HEK293 (cell line): Measurements from ENCODE around the gene ARHGEF11.

Experiments
- CTCF ChIA-PET: fragments of 350-600 bp; formaldehyde crosslinking; extraction: SDS; loops from one replicate; lab custom pipeline; 2021; ENCODE audit warnings: antibody characterized with exemption; lab: Yijun Ruan, JAX
- POLR2A ChIA-PET: fragments of 300-600 bp; formaldehyde crosslinking; extraction: SDS; loops from one replicate; lab custom pipeline; 2020; ENCODE audit warnings: antibody characterized with exemption, inconsistent platforms; lab: Yijun Ruan, JAX
- H3K27ac ChIP-seq: fragments of 200-500 bp; sonication (Bioruptor generic); 2 replicates; pipeline ENCODE4 v1.5.1; 2014; ENCODE audit warnings: low read depth, low read length, control low read depth, inconsistent platforms; ENCODE audit errors: extremely low read depth
- H3K36me3 ChIP-seq, 2 experiments: fragments of 200-500 bp in 1 of 2; sonication (Bioruptor generic) in 1 of 2; 1 replicate in 1 of 2; 2 replicates in 1 of 2; pipeline ENCODE4 v1.5.1; 2014 to 2017; ENCODE audit warnings: inconsistent platforms in 2 of 2, low read length in 2 of 2; ENCODE audit not compliant: control insufficient read depth in 2 of 2, insufficient read depth in 1 of 2
- H3K4me1 ChIP-seq: fragments of 200-500 bp; sonication (Bioruptor generic); 2 replicates; pipeline ENCODE4 v1.5.1; 2014; ENCODE audit warnings: mild to moderate bottlenecking, low read length, inconsistent platforms; ENCODE audit not compliant: control insufficient read depth, insufficient read depth
- H3K4me3 ChIP-seq: 2 replicates; pipeline ENCODE4 v1.5.1; 2011; ENCODE audit warnings: low read depth, mild to moderate bottlenecking, control low read depth, low read length, moderate library complexity
- H3K9me3 ChIP-seq: fragments of 200-500 bp; sonication (Bioruptor generic); 2 replicates; pipeline ENCODE4 v1.5.1; 2014; ENCODE audit warnings: low read depth, low read length, inconsistent platforms; ENCODE audit not compliant: control insufficient read depth, insufficient read depth
- EGR2 ChIP-seq: fragments of 450-650 bp; formaldehyde crosslinking; IDR thresholded peaks from 2 replicates; pipeline ENCODE4 v1.5.1; 2016; ENCODE audit warnings: low read depth, missing biosample characterization, missing genetic modification characterization
- OSR2 ChIP-seq: fragments of 450-650 bp; formaldehyde crosslinking; IDR thresholded peaks from 2 replicates; pipeline ENCODE4 v1.5.1; 2016; ENCODE audit warnings: missing biosample characterization, missing genetic modification characterization
- PATZ1 ChIP-seq: fragments of 450-650 bp; formaldehyde crosslinking; IDR thresholded peaks from 2 replicates; pipeline ENCODE4 v1.5.1; 2016; ENCODE audit warnings: missing biosample characterization, missing genetic modification characterization
- PRDM4 ChIP-seq: fragments of 450-650 bp; formaldehyde crosslinking; IDR thresholded peaks from 2 replicates; pipeline ENCODE4 v1.5.1; 2017; ENCODE audit warnings: missing biosample characterization, missing genetic modification characterization
- SETDB1 ChIP-seq: IDR thresholded peaks from one replicate; pipeline ENCODE4 v1.6.1; 2017; ENCODE audit warnings: mild to moderate bottlenecking, low read length, moderate library complexity, mixed read lengths; ENCODE audit not compliant: insufficient read length
- SP7 ChIP-seq: fragments of 450-650 bp; formaldehyde crosslinking; IDR thresholded peaks from 2 replicates; pipeline ENCODE4 v1.5.1; 2016; ENCODE audit warnings: missing biosample characterization, missing genetic modification characterization
- TRIM28 ChIP-seq: IDR thresholded peaks from 2 replicates; pipeline ENCODE4 v1.6.1; 2011; ENCODE audit warnings: low read length, control low read depth, borderline replicate concordance
- YY2 ChIP-seq: fragments of 450-650 bp; formaldehyde crosslinking; IDR thresholded peaks from 2 replicates; pipeline ENCODE4 v1.5.1; 2016; ENCODE audit warnings: missing biosample characterization, missing genetic modification characterization
- ZBTB17 ChIP-seq: fragments of 450-650 bp; formaldehyde crosslinking; IDR thresholded peaks from 2 replicates; pipeline ENCODE4 v1.5.1; 2016; ENCODE audit warnings: missing biosample characterization, missing genetic modification characterization
- ZNF157 ChIP-seq: fragments of 450-650 bp; formaldehyde crosslinking; IDR thresholded peaks from 2 replicates; pipeline ENCODE4 v1.5.1; 2016; ENCODE audit warnings: missing biosample characterization, missing genetic modification characterization
- ZNF26 ChIP-seq: fragments of 450-650 bp; formaldehyde crosslinking; IDR thresholded peaks from 2 replicates; pipeline ENCODE4 v1.5.1; 2016; ENCODE audit warnings: missing biosample characterization, missing genetic modification characterization
- ZNF274 ChIP-seq, 2 experiments: fragments of 200-500 bp in 1 of 2; fragments of 450-650 bp in 1 of 2; sonication (Bioruptor generic) in 1 of 2; formaldehyde crosslinking in 1 of 2; IDR thresholded peaks; 2 replicates each; pipeline versions ENCODE4 v1.5.1 to v1.6.1; 2014 to 2016; ENCODE audit warnings: borderline replicate concordance in 1 of 2, inconsistent platforms in 1 of 2, low read length in 1 of 2, missing biosample characterization in 1 of 2, missing genetic modification characterization in 1 of 2
- ZNF501 ChIP-seq: fragments of 450-650 bp; formaldehyde crosslinking; IDR thresholded peaks from 2 replicates; pipeline ENCODE4 v1.5.1; 2016; ENCODE audit warnings: missing biosample characterization, missing genetic modification characterization
- ZNF558 ChIP-seq: fragments of 450-650 bp; formaldehyde crosslinking; IDR thresholded peaks from 2 replicates; pipeline ENCODE4 v1.5.1; 2016; ENCODE audit warnings: missing biosample characterization, missing genetic modification characterization
- ZNF596 ChIP-seq: fragments of 450-650 bp; IDR thresholded peaks from 2 replicates; pipeline ENCODE4 v1.5.0; 2018; ENCODE audit warnings: missing biosample characterization, mild to moderate bottlenecking, missing genetic modification characterization, moderate library complexity
- ZNF629 ChIP-seq: fragments of 450-650 bp; formaldehyde crosslinking; IDR thresholded peaks from 2 replicates; pipeline ENCODE4 v1.5.1; 2017; ENCODE audit warnings: missing biosample characterization, missing genetic modification characterization
- ZNF701 ChIP-seq: fragments of 450-650 bp; formaldehyde crosslinking; IDR thresholded peaks from 2 replicates; pipeline ENCODE4 v1.5.1; 2016; ENCODE audit warnings: missing biosample characterization, missing genetic modification characterization
- ZNF791 ChIP-seq: fragments of 450-650 bp; formaldehyde crosslinking; IDR thresholded peaks from 2 replicates; pipeline ENCODE4 v1.5.1; 2016; ENCODE audit warnings: missing biosample characterization, missing genetic modification characterization
- TF ChIP-seq, protein P1 (sequence below): fragments of 450-650 bp; formaldehyde crosslinking; IDR thresholded peaks from 2 replicates; pipeline ENCODE4 v1.5.1; 2016; ENCODE audit warnings: missing biosample characterization, missing genetic modification characterization
- TF ChIP-seq, protein P2 (sequence below): IDR thresholded peaks from 2 replicates; pipeline ENCODE4 v1.6.1; 2011; ENCODE audit warnings: mild to moderate bottlenecking, low read depth, low read length, borderline replicate concordance

Gene ARHGEF11

GRCh38 chr1:156959414-156959813 lies 86.1 kb downstream of the ARHGEF11 start (continued):
- TF ChIP-seq ZNF629 (tag by site-specific recombination) (0 out of 2 replicates have a peak, but pooled peaks have one; percentile 15), ZNF26 (no peak), SETDB1 (peak; percentile 75), ZNF157 (tag by site-specific recombination) (no peak), ZNF558 (peak; percentile 79), ZBTB17 (tag by site-specific recombination) (peak; percentile 46; the same call in 1 of the 2 replicates)
- TF ChIP-seq, protein P1, sequence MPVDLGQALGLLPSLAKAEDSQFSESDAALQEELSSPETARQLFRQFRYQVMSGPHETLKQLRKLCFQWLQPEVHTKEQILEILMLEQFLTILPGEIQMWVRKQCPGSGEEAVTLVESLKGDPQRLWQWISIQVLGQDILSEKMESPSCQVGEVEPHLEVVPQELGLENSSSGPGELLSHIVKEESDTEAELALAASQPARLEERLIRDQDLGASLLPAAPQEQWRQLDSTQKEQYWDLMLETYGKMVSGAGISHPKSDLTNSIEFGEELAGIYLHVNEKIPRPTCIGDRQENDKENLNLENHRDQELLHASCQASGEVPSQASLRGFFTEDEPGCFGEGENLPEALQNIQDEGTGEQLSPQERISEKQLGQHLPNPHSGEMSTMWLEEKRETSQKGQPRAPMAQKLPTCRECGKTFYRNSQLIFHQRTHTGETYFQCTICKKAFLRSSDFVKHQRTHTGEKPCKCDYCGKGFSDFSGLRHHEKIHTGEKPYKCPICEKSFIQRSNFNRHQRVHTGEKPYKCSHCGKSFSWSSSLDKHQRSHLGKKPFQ = 0 out of 2 replicates have a peak, but pooled peaks have one; percentile 30
- TF ChIP-seq, protein P2, sequence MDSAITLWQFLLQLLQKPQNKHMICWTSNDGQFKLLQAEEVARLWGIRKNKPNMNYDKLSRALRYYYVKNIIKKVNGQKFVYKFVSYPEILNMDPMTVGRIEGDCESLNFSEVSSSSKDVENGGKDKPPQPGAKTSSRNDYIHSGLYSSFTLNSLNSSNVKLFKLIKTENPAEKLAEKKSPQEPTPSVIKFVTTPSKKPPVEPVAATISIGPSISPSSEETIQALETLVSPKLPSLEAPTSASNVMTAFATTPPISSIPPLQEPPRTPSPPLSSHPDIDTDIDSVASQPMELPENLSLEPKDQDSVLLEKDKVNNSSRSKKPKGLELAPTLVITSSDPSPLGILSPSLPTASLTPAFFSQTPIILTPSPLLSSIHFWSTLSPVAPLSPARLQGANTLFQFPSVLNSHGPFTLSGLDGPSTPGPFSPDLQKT = no peak

- CTCF ChIA-PET = interaction anchor here (1.2 kb wide), 1 partner anchor 47 kb away, joined by 3 read pairs; no protein-coding TSS in a partner anchor
- no peak overlapping the region for H3K27ac ChIP-seq
- H3K9me3 ChIP-seq = no peaks in the 10 kb centered on the region
- no peaks in the 10 kb centered on the region for H3K4me1 ChIP-seq
- no peak overlapping the region for H3K4me3 ChIP-seq
- POLR2A ChIA-PET = no interaction called here
- peaks cover 12 to 91% of the 10 kb centered on the region in 2 experiments for H3K36me3 ChIP-seq
- TF ChIP-seq SP7 (tag by site-specific recombination) (no peak), OSR2 (tag by site-specific recombination) (no peak), ZNF274 (IDR thresholded peaks at IDR 0.05; ENCODE audit: low read length) (no peak), ZNF274 (tag by site-specific recombination; IDR thresholded peaks at IDR 0.05; ENCODE audit: borderline replicate concordance) (no peak), ZNF596 (tag by site-specific recombination) (no peak), PATZ1 (no peak), ZNF501 (tag by site-specific recombination) (no peak), YY2 (tag by site-specific recombination) (no peak), ZNF791 (no peak)
Measured at GRCh38 chr1:156958247-156958714, 87.3 kb downstream of the ARHGEF11 start.

- Histone ChIP-seq H3K27ac (no peak overlapping the region), H3K36me3 (peaks cover 11 to 91% of the 10 kb centered on the region in 2 experiments), H3K4me1 (no peaks in the 10 kb centered on the region), H3K4me3 (no peak overlapping the region), H3K9me3 (no peaks in the 10 kb centered on the region)
- ChIA-PET CTCF (interaction anchor here (0.7 to 1.7 kb wide), 2 partner anchors 30 to 132 kb away, joined by 3 to 4 read pairs; no protein-coding TSS in a partner anchor), POLR2A (interaction anchor here (0.5 kb wide), 1 partner anchor 27 kb away, joined by 4 read pairs; no protein-coding TSS in a partner anchor)
- TF ChIP-seq ZNF596 (tag by site-specific recombination) = no peak
- no peak for TF ChIP-seq TRIM28
- no peak for TF ChIP-seq EGR2 (tag by site-specific recombination)
- no peak for TF ChIP-seq PRDM4 (tag by site-specific recombination)
- TF ChIP-seq ZNF701 (tag by site-specific recombination) = no peak
Measured at GRCh38 chr1:156957634-156958033, 87.9 kb downstream of the ARHGEF11 start.
